ENCODE results near the gene CIAO1. TPM values are rescaled to one million over a fixed set of nuclear protein-coding genes. Genes with fewer than 3 reads are reported as not detected.
"Not testable (repeated sequence)": the region's sequence is repeated elsewhere in the genome, so short reads cannot be mapped to it uniquely, and the experiment has no call there.

Gene CIAO1
- polyA plus RNA-seq, 2 donors, result 25.3 to 38.7 TPM

DNA sequence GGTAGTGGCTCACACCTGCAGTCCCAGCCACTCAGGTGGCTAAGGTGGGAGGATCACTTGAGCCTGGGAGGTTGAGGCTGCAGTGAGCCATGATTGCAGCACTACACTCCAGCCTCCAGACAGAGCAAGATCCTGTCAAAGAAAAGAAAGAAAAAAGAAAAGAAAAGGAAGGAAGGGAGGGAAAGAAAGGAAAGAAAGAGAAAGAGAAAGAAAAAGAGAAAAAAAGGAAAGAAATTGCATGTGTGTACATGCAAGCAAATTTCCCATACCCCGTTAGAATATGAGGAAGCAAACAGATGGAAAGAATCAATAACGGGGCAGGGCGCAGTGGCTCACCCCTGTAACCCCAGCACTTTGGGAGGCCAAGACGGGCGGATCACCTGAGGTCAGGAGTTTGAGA, 18.1 kb upstream of the CIAO1 start:
- 61 to 74% methylated on average over 5 of the region's 5 CpGs for WGBS, 2 donors
- H3K27me3 ChIP-seq (ENCODE audit: control insufficient read depth in 1 of 2, insufficient read depth in 2 of 2, low read length in 2 of 2), result no peaks in the 10 kb centered on the region
- no peak overlapping the region for H3K4me3 ChIP-seq (ENCODE audit: low read depth in 1 of 2, low read length in 2 of 2)
- H3K9me3 ChIP-seq (ENCODE audit: control insufficient read depth in 2 of 2, insufficient read depth in 1 of 2, low read depth in 1 of 2, low read length in 1 of 2), result no peaks in the 10 kb centered on the region
- peaks cover 0 to 3% of the 10 kb centered on the region in 2 donors for H3K4me1 ChIP-seq (ENCODE audit: control insufficient read depth in 2 of 2, insufficient read depth in 2 of 2, low read length in 1 of 2)
- H3K27ac ChIP-seq (ENCODE audit: low read depth in 2 of 2, low read length in 1 of 2), result no peak overlapping the region
- peaks cover 6 to 13% of the 10 kb centered on the region in 2 donors for H3K36me3 ChIP-seq (ENCODE audit: control insufficient read depth in 2 of 2, insufficient read depth in 2 of 2, low read length in 1 of 2)

DNA sequence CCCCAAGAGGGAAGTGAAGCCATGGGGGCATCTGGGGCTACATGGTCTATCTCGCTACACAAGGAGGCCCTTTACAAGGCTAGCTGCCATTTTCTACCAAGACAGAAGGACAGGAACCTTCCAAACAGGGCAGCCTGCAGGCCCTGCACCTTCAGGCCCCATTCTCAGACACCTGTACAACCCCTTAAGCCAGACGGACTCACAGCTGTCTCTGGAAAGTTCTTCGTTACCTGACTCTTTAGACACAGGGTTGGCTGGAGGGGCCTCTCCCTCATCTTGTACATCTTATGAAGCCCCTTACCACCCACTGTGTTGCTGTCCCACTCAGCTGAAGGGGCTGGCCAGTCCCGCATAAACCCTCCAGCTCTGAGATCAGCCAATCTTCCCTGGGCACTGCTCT, 17.4 kb upstream of the CIAO1 start:
- Histone ChIP-seq H3K36me3 (ENCODE audit: control insufficient read depth in 2 of 2, insufficient read depth in 2 of 2, low read length in 1 of 2) (peaks cover 10 to 21% of the 10 kb centered on the region in 2 donors), H3K27me3 (ENCODE audit: control insufficient read depth in 1 of 2, insufficient read depth in 2 of 2, low read length in 2 of 2) (no peaks in the 10 kb centered on the region), H3K27ac (ENCODE audit: low read depth in 2 of 2, low read length in 1 of 2) (no peak overlapping the region), H3K4me3 (ENCODE audit: low read depth in 1 of 2, low read length in 2 of 2) (no peak overlapping the region), H3K9me3 (ENCODE audit: control insufficient read depth in 2 of 2, insufficient read depth in 1 of 2, low read depth in 1 of 2, low read length in 1 of 2) (no peaks in the 10 kb centered on the region), H3K4me1 (ENCODE audit: control insufficient read depth in 2 of 2, insufficient read depth in 2 of 2, low read length in 1 of 2) (peaks cover 0 to 3% of the 10 kb centered on the region in 2 donors)
- WGBS, 2 donors, result 94 to 95% methylated on average over 4 of the region's 4 CpGs

DNA sequence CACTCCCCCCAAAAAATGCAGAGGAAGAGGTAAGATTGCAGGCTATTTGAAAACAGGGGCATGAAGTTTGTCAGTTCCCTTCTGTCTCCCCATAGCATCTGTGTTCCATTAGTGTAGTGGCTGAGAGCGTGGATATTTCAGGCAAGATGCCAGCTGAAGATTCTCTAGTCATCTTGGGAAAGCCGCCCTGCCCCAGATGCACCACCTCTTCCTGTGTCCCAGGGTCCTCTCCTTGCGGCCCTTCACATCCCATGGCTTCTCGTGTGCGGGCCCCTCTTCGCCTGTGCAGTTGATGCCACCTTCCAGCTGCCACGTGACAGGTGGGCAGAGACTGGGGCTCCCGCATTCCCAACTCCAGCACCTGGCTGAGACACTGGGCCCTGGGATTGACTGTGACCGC, 16.4 kb upstream of the CIAO1 start:
- no peaks in the 10 kb centered on the region for H3K27me3 ChIP-seq (ENCODE audit: control insufficient read depth in 1 of 2, insufficient read depth in 2 of 2, low read length in 2 of 2)
- no peaks in the 10 kb centered on the region for H3K9me3 ChIP-seq (ENCODE audit: control insufficient read depth in 2 of 2, insufficient read depth in 1 of 2, low read depth in 1 of 2, low read length in 1 of 2)
- no peak overlapping the region for H3K4me3 ChIP-seq (ENCODE audit: low read depth in 1 of 2, low read length in 2 of 2)
- H3K4me1 ChIP-seq (ENCODE audit: control insufficient read depth in 2 of 2, insufficient read depth in 2 of 2, low read length in 1 of 2), result peaks cover 0 to 3% of the 10 kb centered on the region in 2 donors
- peaks cover 17 to 31% of the 10 kb centered on the region in 2 donors for H3K36me3 ChIP-seq (ENCODE audit: control insufficient read depth in 2 of 2, insufficient read depth in 2 of 2, low read length in 1 of 2)
- 88 to 92% methylated on average over 9 of the region's 9 CpGs for WGBS, 2 donors
- peak overlapping the region in 1 of 2 donors; percentile 46 for H3K27ac ChIP-seq (ENCODE audit: low read depth in 2 of 2, low read length in 1 of 2)

DNA sequence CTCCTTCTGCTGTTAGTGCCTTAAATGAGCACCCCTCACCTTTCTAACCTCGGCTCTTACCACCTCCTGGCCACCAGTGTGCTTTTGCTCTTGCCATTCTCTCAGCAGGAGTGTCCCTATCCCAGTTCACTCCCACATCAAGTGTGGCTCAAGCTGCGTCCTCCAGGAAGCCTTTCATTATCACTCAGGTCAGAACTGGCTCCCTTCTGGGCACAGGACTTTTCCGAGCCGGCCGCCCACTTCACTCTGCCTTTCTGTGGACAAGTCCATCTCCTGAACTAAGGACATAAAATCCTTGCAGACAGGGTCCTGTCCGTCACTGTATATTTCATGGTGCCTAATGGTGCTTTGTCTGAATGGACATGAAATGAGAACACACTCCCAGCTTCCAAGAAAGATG, 15.8 kb upstream of the CIAO1 start:
- H3K4me1 ChIP-seq (ENCODE audit: control insufficient read depth in 2 of 2, insufficient read depth in 2 of 2, low read length in 1 of 2), result peaks cover 0 to 3% of the 10 kb centered on the region in 2 donors

DNA sequence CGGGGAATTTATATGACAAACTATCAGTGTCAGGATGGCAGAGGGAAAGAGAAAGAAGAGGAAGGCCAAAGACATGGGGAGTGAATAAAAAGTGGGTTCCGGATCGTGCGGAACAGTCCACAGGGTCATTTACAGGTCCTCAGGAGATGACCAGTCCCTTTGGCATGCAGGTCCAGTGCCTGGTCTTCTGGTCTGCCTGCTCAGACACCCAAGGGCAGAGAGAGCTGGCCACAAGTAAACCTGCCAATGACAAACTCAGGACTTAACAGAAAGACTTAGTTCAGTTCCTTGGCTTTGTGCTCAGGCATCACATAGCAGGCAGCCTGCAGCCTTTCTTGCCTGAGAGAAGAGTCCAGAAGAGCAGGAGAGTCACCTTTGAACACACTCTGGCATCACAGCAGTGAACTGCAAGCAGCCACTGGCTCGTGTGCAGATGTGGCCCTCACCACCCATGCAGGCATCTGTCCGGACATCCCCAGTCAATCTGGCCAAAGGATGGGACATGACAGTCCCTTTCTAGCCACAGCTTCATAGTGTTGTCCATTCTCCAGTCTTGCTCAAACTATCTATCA, 14.2 kb upstream of the CIAO1 start:
- Histone ChIP-seq H3K36me3 (ENCODE audit: control insufficient read depth in 2 of 2, insufficient read depth in 2 of 2, low read length in 1 of 2) (peaks cover 19 to 38% of the 10 kb centered on the region in 2 donors), H3K27ac (ENCODE audit: low read depth in 2 of 2, low read length in 1 of 2) (peak overlapping the region in 1 of 2 donors; percentile 43), H3K4me3 (ENCODE audit: low read depth in 1 of 2, low read length in 2 of 2) (no peak overlapping the region), H3K27me3 (ENCODE audit: control insufficient read depth in 1 of 2, insufficient read depth in 2 of 2, low read length in 2 of 2) (no peaks in the 10 kb centered on the region), H3K9me3 (ENCODE audit: control insufficient read depth in 2 of 2, insufficient read depth in 1 of 2, low read depth in 1 of 2, low read length in 1 of 2) (no peaks in the 10 kb centered on the region), H3K4me1 (ENCODE audit: control insufficient read depth in 2 of 2, insufficient read depth in 2 of 2, low read length in 1 of 2) (no peaks in the 10 kb centered on the region)
- 61 to 67% methylated on average over 6 of the region's 6 CpGs for WGBS, 2 donors

More for the DNA sequence above, 15.8 kb upstream of the CIAO1 start:
- no peaks in the 10 kb centered on the region for H3K27me3 ChIP-seq (ENCODE audit: control insufficient read depth in 1 of 2, insufficient read depth in 2 of 2, low read length in 2 of 2)
- WGBS, 2 donors, result 86 to 88% methylated on average over 6 of the region's 6 CpGs
- H3K9me3 ChIP-seq (ENCODE audit: control insufficient read depth in 2 of 2, insufficient read depth in 1 of 2, low read depth in 1 of 2, low read length in 1 of 2), result no peaks in the 10 kb centered on the region
- H3K36me3 ChIP-seq (ENCODE audit: control insufficient read depth in 2 of 2, insufficient read depth in 2 of 2, low read length in 1 of 2), result peaks cover 19 to 35% of the 10 kb centered on the region in 2 donors
- H3K4me3 ChIP-seq (ENCODE audit: low read depth in 1 of 2, low read length in 2 of 2), result no peak overlapping the region
- H3K27ac ChIP-seq (ENCODE audit: low read depth in 2 of 2, low read length in 1 of 2), result no peak overlapping the region

DNA sequence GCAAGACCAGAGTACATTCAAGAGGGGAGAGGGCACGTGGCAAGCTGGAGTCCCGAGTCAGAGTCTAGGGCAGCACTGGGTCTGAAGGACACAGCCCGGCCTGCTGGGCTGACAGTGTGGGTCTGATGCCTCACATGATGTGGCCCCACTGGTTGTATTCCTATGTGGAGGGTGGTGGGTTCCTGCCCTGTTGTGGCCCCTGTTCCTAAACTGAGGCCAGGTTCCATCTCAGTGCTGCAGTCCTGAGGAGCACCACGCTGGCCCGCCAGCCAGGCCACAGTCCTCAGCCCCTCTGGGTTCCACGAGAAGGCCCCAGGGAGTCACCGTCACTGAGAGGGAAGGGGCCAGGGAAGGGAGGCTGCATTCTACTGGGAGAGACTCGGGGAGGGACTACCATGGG, 13.5 kb upstream of the CIAO1 start:
- no peaks in the 10 kb centered on the region for H3K27me3 ChIP-seq (ENCODE audit: control insufficient read depth in 1 of 2, insufficient read depth in 2 of 2, low read length in 2 of 2)
- no peak overlapping the region for H3K27ac ChIP-seq (ENCODE audit: low read depth in 2 of 2, low read length in 1 of 2)
- 90 to 96% methylated on average over 8 of the region's 8 CpGs for WGBS, 2 donors
- H3K4me3 ChIP-seq (ENCODE audit: low read depth in 1 of 2, low read length in 2 of 2), result no peak overlapping the region
- H3K4me1 ChIP-seq (ENCODE audit: control insufficient read depth in 2 of 2, insufficient read depth in 2 of 2, low read length in 1 of 2), result no peaks in the 10 kb centered on the region
- H3K36me3 ChIP-seq (ENCODE audit: control insufficient read depth in 2 of 2, insufficient read depth in 2 of 2, low read length in 1 of 2), result peaks cover 19 to 38% of the 10 kb centered on the region in 2 donors
- no peaks in the 10 kb centered on the region for H3K9me3 ChIP-seq (ENCODE audit: control insufficient read depth in 2 of 2, insufficient read depth in 1 of 2, low read depth in 1 of 2, low read length in 1 of 2)

DNA sequence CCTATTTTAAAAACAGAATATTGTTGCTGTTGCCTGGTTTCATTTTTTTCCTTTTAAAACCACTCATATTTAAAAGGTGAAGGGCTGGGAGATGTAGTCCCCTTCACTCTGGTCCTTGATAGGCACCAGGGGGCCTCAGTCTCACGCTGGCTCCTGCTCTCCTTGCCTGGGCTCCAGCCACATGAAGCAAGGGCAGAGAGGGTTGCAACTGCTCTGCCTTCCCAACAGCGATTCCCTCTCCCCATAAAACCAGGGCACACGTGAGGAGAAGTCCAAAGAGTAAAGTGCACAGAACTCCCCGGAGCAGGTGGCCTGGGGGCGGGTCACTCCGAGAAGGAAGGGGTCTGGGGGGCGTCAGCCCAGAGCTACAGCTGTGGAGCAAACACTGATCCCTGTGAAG, 13.0 kb upstream of the CIAO1 start:
- no peak overlapping the region for H3K4me3 ChIP-seq (ENCODE audit: low read depth in 1 of 2, low read length in 2 of 2)
- peaks cover 19 to 38% of the 10 kb centered on the region in 2 donors for H3K36me3 ChIP-seq (ENCODE audit: control insufficient read depth in 2 of 2, insufficient read depth in 2 of 2, low read length in 1 of 2)
- H3K4me1 ChIP-seq (ENCODE audit: control insufficient read depth in 2 of 2, insufficient read depth in 2 of 2, low read length in 1 of 2), result no peaks in the 10 kb centered on the region
- H3K9me3 ChIP-seq (ENCODE audit: control insufficient read depth in 2 of 2, insufficient read depth in 1 of 2, low read depth in 1 of 2, low read length in 1 of 2), result no peaks in the 10 kb centered on the region
- 86% methylated on average over 7 of the region's 7 CpGs for WGBS, 2 donors
- H3K27me3 ChIP-seq (ENCODE audit: control insufficient read depth in 1 of 2, insufficient read depth in 2 of 2, low read length in 2 of 2), result no peaks in the 10 kb centered on the region
- H3K27ac ChIP-seq (ENCODE audit: low read depth in 2 of 2, low read length in 1 of 2), result no peak overlapping the region

DNA sequence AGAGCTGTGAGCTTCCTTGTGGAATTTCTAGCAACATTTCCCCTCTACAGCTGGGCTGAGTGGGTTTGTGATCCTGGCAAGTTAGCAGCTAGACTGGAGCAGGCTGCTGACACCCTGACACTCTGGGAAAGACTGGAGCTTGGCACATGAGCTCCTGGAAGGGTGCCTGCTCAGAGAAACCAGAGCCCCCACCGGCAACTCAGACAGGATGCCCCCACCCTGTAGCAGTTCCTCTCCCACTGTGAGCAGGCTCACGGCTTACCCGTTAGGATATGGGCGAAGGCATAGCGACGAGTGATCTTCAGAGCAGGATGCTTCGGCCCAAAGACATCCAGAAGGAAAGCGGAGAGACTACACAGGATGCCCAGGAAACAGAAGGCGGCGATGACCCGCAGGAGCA, 11.5 kb upstream of the CIAO1 start:
- H3K36me3 ChIP-seq (ENCODE audit: control insufficient read depth in 2 of 2, insufficient read depth in 2 of 2, low read length in 1 of 2), result peaks cover 19 to 38% of the 10 kb centered on the region in 2 donors
- no peak overlapping the region for H3K4me3 ChIP-seq (ENCODE audit: low read depth in 1 of 2, low read length in 2 of 2)
- H3K27ac ChIP-seq (ENCODE audit: low read depth in 2 of 2, low read length in 1 of 2), result peak overlapping the region; percentile 6 to 17
- WGBS, 2 donors, result 76 to 77% methylated on average over 11 of the region's 11 CpGs
- no peaks in the 10 kb centered on the region for H3K9me3 ChIP-seq (ENCODE audit: control insufficient read depth in 2 of 2, insufficient read depth in 1 of 2, low read depth in 1 of 2, low read length in 1 of 2)
- H3K27me3 ChIP-seq (ENCODE audit: control insufficient read depth in 1 of 2, insufficient read depth in 2 of 2, low read length in 2 of 2), result no peaks in the 10 kb centered on the region
- H3K4me1 ChIP-seq (ENCODE audit: control insufficient read depth in 2 of 2, insufficient read depth in 2 of 2, low read length in 1 of 2), result peaks cover 0 to 6% of the 10 kb centered on the region in 2 donors

DNA sequence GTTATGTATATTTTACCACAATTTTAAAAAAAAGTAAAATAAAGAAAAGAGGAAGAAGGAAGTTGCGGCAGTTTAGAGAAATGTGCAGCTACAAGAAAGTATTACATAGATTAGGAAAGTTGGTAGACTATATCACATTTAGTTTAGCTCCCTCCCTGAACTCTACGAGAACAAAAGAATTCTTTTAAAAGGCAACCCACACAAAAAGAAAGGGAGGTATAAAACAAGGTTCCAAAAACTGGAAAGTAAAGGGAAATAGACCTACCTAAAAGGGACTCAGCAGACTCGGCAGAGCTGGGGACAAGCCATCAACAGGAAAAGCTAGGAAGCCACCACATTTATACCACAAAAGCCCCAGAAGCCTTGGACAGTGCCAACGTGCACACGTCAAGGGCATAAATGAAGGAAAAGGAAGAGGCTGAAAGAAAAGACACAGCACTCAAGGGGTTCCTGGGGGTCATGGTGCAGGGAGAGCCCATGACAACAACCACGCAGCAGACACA, 9.4 kb upstream of the CIAO1 start:
- WGBS, 2 donors, result 72 to 77% methylated on average over 6 of the region's 6 CpGs
- Histone ChIP-seq H3K27me3 (ENCODE audit: control insufficient read depth in 1 of 2, insufficient read depth in 2 of 2, low read length in 2 of 2) (no peaks in the 10 kb centered on the region), H3K4me3 (ENCODE audit: low read depth in 1 of 2, low read length in 2 of 2) (no peak overlapping the region), H3K27ac (ENCODE audit: low read depth in 2 of 2, low read length in 1 of 2) (no peak overlapping the region), H3K36me3 (ENCODE audit: control insufficient read depth in 2 of 2, insufficient read depth in 2 of 2, low read length in 1 of 2) (peaks cover 19 to 37% of the 10 kb centered on the region in 2 donors), H3K4me1 (ENCODE audit: control insufficient read depth in 2 of 2, insufficient read depth in 2 of 2, low read length in 1 of 2) (peaks cover 12 to 13% of the 10 kb centered on the region in 2 donors), H3K9me3 (ENCODE audit: control insufficient read depth in 2 of 2, insufficient read depth in 1 of 2, low read depth in 1 of 2, low read length in 1 of 2) (no peaks in the 10 kb centered on the region)

DNA sequence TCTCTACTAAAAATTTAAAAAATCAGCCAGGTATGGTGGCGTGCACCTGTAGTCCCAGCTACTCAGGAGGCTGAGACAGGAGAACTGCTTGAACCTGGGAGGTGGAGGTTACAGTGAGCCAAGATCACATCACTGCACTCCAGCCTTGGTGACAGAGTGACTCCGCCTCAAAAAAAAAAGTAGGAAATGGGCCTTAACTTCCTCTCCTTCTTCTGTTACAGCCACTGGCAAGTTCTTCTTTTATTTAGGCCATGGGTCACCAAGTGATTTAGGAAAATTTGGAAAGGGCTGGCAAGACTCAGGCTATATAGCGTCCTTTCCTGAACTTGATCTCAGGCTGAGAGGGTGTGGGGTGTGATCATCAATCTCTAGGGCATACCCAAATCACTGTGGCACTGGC, 8.3 kb upstream of the CIAO1 start:
- Histone ChIP-seq H3K27ac (ENCODE audit: low read depth in 2 of 2, low read length in 1 of 2) (peak overlapping the region in 1 of 2 donors; percentile 64), H3K4me1 (ENCODE audit: control insufficient read depth in 2 of 2, insufficient read depth in 2 of 2, low read length in 1 of 2) (peaks cover 12 to 13% of the 10 kb centered on the region in 2 donors), H3K36me3 (ENCODE audit: control insufficient read depth in 2 of 2, insufficient read depth in 2 of 2, low read length in 1 of 2) (peaks cover 14 to 26% of the 10 kb centered on the region in 2 donors)
- not testable (repeated sequence) for H3K9me3 ChIP-seq (ENCODE audit: control insufficient read depth in 2 of 2, insufficient read depth in 1 of 2, low read depth in 1 of 2, low read length in 1 of 2); H3K4me3 ChIP-seq (ENCODE audit: low read depth in 1 of 2, low read length in 2 of 2); H3K27me3 ChIP-seq (ENCODE audit: control insufficient read depth in 1 of 2, insufficient read depth in 2 of 2, low read length in 2 of 2)
- WGBS, 2 donors, result 86 to 91% methylated on average over 3 of the region's 3 CpGs
